ENCODE measurements around the gene BRMS1.
A peak's percentile ranks its signal among the peaks of the same experiment; 100 is the strongest.
"Not testable (repeated sequence)": the region's sequence is repeated elsewhere in the genome, so short reads cannot be mapped to it uniquely, and the experiment has no call there.

Gene BRMS1

GRCh38 chr11:66362481-66363147 lies 17.7 kb upstream of the BRMS1 start:
- DNase-seq: no peak

- DNase-seq: no peak
These were observed 16.6 kb upstream of the BRMS1 start for GRCh38 chr11:66361502-66361941.

GRCh38 chr11:66360406-66361073 lies 15.6 kb upstream of the BRMS1 start:
- DNase-seq: no peak

DNA sequence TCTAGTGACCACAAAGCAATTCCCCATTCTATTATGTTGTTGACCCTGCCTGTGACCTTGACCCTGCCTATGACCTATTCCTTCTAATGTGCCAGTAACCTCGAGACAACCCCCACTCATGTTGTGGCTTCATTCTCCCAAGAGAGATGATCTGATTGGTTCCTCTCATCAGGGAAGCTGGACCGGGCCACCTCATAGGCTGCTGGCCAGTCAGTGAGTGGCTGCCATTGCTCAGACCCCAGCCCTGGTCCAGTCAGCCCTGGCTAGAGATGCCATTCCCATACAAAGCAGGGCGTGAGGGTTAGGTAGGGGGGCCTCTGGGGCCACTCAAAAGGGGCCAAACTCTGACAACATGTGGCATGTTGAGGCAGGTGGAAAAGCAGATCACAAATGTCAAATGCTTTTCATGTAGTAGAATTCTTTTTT lies 14.8 kb upstream of the BRMS1 start:
- DNase-seq: no peak

GRCh38 chr11:66350560-66351235 lies 5.8 kb upstream of the BRMS1 start:
- DNase-seq: not testable (repeated sequence)

DNA sequence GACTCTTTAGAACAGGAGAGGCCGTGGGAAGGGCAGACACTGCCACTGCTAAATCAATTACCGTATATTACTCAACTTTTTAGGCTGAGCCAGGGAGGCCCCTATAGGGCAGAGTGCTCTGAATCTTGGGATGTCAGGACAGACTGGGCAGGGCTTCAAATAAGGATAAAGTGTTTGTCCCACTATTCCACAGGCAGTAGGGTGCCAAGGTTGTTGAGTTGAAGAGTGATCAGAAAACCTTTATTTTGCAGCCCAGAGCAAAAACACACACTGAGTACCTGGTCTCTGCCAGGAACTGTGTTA lies 4.1 kb upstream of the BRMS1 start:
- DNase-seq: no peak

DNA sequence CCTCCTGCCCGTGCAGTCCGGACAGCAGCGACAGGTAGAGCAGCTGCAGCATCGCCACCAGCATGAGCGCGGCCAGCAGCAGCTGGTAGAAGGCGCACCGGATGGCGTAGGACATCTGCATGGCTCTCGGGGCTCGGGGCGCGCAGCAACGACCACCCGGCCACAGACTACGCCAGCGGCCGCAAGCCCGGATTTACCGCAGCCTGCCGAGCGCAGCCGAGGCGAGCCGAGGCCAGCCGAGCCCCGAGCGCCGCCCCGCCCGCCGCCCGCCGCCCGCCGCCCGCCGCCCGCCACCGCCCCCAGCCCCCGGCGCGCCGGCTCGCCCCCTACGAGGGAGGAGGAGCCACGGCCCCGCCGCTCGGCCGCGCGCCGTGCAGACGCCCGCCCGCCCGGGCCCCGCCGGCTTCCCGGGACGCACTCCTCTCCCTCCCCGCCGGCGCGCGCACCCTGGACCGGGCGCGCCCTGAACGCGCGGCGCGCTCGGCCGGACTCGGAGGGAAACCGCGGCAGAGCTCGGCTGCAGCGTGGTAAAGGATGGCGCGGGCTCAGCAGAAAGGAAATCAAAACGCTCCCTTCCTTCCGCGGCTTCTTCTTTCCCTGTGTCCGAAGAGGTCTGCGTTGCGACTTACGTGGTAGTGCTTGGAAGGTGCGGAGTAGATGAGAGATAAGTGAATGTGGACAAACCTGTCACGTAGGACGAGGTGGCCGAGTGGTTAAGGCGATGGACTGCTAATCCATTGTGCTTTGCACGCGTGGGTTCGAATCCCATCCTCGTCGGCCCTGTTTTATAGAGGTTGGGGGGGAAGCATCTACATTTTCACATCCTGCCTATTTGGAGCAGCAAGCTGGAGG lies 2.7 kb upstream of the BRMS1 start, which contains the start of gene B4GAT1:
Gene B4GAT1 (minus strand): TSS at position 205 of the 852 bp plus-strand sequence. CDS start 84 bp downstream, at position 121.
- DNase-seq: peak; percentile 90 to 92

DNA sequence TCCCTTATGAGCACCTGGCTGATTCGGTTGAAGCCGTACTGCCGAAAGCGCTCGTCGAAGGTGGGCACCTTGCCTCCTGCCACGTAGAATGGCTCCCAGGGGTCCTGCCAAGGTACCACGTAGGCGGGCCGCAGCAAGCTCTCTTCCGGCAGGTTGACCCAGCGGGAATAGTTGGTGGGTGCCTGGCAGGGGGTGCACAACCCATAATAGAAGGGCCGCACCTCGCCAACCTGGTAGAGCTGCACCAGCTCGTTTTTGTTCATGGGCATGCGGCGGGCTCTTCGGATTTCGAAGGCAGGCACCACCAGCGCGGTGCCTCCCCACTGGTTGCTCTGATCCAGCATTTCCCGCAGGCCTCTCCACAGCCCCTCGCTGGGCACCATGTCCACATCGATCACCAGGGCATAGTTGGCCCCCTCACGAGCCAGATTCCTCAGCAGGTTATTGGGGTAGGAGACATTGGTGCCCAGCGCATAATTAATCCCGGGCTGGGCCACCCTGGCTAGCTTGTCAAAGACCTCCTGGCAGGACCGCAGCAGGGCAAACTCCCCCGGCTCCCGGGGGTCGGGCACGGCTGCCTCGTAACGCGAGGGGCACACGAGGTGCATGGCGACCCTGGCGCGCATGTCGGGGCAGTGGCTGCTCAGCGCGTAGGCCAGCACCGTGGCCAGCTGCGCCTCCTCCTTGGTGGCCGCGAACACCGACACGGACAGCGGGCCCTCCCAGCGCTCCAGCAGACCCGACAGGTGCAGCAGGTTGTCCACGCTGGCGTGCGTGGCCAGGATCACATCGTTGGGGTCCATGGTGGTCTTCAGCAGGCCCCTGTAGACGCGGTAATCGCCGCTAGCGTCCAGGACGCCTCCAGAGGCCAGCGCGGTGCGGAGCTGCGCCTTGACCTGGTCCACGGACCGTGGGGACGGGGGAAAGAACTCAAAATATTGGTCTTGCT lies 1.8 kb upstream of the BRMS1 start:
- DNase-seq: no peak

DNA sequence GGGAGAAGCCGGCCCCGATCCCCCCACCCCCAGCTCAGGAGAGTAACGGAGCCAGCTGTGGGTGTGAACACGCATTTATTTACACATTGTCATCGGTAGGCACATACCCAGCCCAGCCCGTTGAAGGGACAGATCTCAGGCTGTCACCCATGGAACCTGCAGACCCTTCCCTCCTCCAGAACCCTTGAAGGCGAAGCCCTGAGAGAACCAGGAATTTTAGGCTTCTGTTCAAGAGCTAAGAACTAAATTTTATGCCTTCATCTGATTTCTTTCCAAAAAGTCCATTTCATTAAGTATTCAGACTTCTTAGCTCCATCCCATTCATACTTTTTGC lies 379 bp upstream of the BRMS1 start:
- no peak for DNase-seq

DNA sequence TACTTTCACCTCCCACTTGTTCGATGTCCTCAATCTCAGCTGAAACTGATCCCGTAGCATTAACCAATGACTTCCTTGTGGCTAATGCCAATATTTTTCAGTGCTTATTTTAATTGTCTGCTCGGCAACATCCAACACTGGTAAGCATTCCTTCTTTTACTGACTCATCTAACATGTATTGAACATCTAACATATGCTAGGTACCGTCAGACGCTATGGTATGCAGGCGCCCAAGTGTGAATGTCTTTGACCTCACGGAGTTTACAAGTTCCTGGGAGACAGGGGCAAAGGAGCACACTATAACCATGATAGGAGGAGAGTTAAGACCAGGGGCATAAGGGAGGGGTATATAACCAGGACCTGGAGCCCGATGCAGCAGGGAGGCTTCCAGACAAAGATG lies 1.7 kb downstream of the BRMS1 start:
- DNase-seq: no peak

DNA sequence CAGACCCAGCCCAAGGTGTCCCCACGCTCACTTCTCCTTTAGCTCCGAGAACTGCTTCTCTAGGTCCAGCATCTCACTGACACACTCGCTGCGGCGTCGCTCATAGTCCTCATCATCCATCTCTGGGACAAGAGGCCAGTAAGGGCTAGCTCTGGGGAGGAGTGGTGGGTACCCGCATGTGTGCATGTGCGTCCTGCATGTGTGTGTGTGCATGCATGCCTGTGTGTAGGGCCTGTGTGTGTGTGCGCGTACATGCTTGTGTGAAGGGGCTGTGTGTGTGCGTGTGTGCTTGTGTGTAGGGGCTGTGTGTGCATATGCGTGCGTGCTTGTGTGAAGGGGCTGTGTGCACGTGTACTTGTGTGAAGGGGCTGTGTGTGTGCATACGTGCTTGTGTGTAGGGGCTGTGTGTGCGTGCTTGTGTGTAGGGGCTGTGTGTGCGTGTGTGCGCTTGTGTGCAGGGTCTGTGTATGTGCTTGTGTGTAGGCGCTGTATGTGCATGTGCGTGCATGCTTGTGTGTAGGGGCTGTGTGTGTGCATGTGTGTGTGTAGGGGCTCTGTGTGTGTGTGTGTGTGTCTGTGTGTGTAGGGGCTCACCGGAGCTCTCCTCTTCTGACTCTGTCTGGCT lies 3.3 kb downstream of the BRMS1 start:
- no peak for DNase-seq

DNA sequence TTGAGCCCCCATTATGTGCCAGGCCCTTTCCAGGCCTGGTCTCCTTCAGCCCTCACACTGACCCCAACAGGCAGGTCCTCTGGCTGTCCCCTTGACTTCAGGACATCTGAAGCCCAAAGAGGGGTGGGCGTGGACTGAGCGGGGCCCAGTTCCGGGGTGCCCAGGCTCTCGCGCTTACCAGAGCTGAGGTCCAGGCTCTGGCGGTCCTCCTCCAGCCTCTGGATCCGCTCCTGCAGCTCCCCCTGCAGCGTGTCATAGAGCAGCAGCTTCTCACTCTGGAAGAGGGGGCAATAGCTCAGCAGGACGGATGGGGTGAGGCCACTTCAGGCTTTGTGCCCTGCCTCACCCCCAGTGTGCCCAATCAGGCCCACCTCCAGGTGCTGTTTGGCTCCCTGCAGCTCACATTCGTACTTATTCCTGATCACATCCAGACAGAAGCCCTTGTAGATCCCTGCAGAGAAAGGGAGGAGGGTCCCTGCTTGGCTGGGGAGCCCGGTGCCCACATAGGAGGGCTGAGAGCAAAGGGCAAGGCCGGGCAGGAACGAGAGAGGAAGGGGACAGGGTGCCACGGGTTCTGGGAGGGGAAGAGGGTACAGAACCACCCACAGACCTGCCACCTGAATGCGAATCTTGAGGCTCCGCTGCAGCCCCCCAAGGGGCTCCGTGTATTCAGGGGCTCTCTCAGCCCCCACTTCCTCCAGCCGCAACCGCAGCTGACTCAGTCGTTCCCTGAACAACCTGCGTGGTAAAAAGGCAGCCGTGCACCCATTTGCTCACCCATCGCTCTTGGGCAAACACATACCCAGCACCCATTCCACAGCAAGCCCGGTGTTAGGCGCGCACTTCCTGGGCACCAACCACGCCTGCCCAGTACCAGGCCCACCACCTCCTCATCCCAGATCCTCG lies 4.1 kb downstream of the BRMS1 start:
- no peak for DNase-seq

DNA sequence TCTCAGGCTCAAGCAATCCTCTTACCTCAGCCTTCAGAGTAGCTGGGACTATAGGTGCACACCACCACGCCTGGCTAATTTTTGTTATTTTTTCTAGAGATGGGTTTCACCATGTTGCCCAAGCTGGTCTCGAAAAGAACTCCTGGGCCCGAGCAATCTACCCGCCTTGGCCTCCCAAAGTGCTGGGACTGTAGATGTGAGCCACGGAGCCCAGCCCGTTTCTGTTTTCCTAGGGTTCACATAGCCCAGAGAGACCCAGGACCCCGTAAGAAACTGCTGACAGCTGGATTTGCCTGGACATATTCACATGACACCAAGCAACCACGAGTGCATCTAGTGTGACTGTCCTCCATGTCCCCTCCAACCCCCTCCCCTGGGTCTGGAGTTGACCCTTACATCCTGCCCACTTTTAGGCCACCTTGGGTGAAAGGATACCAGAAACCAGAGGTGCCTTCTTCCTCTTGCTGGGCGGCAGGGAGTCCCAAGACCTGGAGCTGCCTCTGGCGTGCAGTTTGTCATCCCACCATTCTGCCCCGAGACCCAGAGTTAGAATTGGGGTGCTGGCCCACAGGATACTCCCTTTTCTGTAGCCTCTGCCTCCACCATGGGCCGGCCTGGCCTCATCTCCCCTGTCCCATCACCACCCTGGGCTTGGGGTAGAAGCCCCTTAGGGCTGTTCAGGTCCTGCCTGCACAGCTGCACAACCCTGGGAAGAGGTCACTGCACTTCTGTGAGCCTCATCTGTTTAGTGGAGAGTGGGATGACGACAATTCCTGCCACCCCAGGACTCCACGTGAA lies 5.0 kb downstream of the BRMS1 start:
- no peak for DNase-seq

DNA sequence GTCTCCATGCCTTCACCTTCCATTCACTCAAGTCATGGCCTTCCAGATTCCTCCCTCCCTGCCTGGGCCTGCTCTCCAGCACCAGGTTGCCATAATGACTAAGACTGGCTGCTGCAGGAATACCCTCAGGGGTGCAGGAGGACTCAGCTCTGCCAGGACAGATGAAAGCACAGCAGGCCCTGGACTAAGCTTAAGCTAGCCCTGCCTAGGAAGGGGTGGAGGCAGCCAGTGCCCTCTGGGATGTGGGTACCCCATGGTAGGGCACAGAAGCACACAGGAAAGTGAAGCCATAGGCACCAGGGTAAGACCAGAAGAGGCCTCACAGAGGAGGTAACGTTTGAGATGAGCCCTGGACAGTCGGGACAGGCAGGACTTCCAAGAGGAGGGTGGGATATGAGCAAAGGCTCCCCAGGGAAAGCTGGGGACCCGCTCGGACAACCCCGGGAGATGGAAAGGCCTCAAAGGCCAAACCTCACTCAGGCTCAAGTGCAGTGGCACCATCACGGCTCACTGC lies 5.7 kb downstream of the BRMS1 start:
- no peak for DNase-seq

GRCh38 chr11:66338276-66339161 lies 6.4 kb downstream of the BRMS1 start:
- no peak for DNase-seq

DNA sequence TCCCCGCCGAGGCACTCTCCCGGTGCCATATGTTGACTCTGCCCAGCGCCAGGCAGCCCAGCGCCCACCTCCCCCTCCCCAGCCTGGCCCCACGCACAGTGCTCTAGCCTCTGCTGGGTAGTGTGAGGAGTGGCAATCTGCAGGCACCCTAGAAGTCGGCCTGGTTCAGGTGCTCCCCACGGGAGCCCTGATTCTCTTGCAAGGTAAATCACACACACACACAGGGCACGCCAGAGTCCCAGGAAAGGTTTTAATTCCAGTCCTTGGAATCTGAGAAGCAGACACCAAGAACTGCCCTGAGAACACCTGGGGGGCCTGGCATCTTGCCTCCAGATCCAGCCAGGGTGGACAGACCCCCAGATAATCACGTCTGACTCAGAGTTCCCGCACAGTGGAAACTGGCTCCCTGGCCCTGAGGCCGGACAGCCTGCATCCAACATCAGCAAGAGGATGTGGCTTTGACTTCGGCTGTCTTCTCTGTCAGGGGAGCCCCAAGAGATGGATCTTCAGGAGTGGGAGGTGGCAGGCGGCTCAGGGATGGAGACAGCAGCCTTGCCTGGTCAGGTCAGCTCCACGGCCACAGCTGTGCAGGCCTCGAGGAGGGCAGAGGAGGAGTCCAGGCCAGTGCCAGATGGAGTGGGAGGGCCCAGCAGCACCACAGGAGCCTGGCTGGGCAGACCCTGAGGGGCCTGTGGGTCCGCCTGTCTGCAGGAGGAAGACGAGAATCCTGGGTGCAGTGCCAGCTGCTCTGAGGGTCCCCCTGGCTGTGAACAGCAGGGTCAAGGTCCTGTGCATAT lies 7.6 kb downstream of the BRMS1 start:
- no peak for DNase-seq
